ENCODE results near the gene CHCHD1. TPM values are rescaled to one million over a fixed set of nuclear protein-coding genes. Genes with fewer than 3 reads are reported as not detected.

The CHCHD1 gene
- total RNA-seq, 2 experiments from 2014 or later: 23.0 to 24.8 TPM

GRCh38 chr10:73773152-73773879, 8.5 kb upstream of the CHCHD1 start:
- ATAC-seq (ENCODE audit: low read depth): no peak
- POLR2A ChIA-PET: interaction anchor here (0.6 to 4.1 kb wide), 10 partner anchors 10 to 129 kb away, joined by 3 to 101 read pairs (median 6); partner anchors contain the start of genes CAMK2G, CHCHD1, SEC24C and ZSWIM8
- Mint-ChIP-seq H3K4me1 (peaks cover 51% of the 10 kb centered on the region), H3K27me3 (no peaks in the 10 kb centered on the region), H3K36me3 (peaks cover 56% of the 10 kb centered on the region), H3K27ac (peak overlapping the region; percentile 95), H3K4me3 (peak overlapping the region; percentile 91), H3K9me3 (no peaks in the 10 kb centered on the region)
- DNase-seq: no peak

- H3K4me1 Mint-ChIP-seq: peaks cover 45% of the 10 kb centered on the region
- H3K36me3 Mint-ChIP-seq: peaks cover 51% of the 10 kb centered on the region
Measured at GRCh38 chr10:73774637-73775036, 7.2 kb upstream of the CHCHD1 start.

GRCh38 chr10:73779018-73779417, 2.8 kb upstream of the CHCHD1 start:
- peaks cover 30% of the 10 kb centered on the region for H3K36me3 Mint-ChIP-seq
- ATAC-seq (ENCODE audit: low read depth) (no peak), DNase-seq (no peak)
- H3K4me3 Mint-ChIP-seq: no peak overlapping the region
- no peak overlapping the region for H3K27ac Mint-ChIP-seq
- no peaks in the 10 kb centered on the region for H3K27me3 Mint-ChIP-seq
- H3K9me3 Mint-ChIP-seq: no peaks in the 10 kb centered on the region
- peaks cover 47% of the 10 kb centered on the region for H3K4me1 Mint-ChIP-seq
- POLR2A ChIA-PET: interaction anchor here (0.7 kb wide), 1 partner anchor 28 kb away, joined by 3 read pairs; no protein-coding TSS in a partner anchor

More at GRCh38 chr10:73774637-73775036, 7.2 kb upstream of the CHCHD1 start:
- peak overlapping the region; percentile 91 for H3K4me3 Mint-ChIP-seq
- ATAC-seq (ENCODE audit: low read depth) (no peak), DNase-seq (no peak)
- H3K27me3 Mint-ChIP-seq: no peaks in the 10 kb centered on the region
- H3K9me3 Mint-ChIP-seq: no peaks in the 10 kb centered on the region
- peak overlapping the region; percentile 79 for H3K27ac Mint-ChIP-seq
- POLR2A ChIA-PET: interaction anchor here (4.1 kb wide), 1 partner anchor 9 kb away, joined by 101 read pairs; the partner anchor contains the start of genes CHCHD1 and ZSWIM8

GRCh38 chr10:73779539-73780197, 2.2 kb upstream of the CHCHD1 start:
- DNase-seq (no peak), ATAC-seq (ENCODE audit: low read depth) (no peak)
- Mint-ChIP-seq H3K9me3 (no peaks in the 10 kb centered on the region), H3K36me3 (peaks cover 25% of the 10 kb centered on the region), H3K27me3 (no peaks in the 10 kb centered on the region), H3K4me1 (peaks cover 42% of the 10 kb centered on the region), H3K4me3 (peak overlapping the region; percentile 21), H3K27ac (peak overlapping the region; percentile 17)
- POLR2A ChIA-PET: interaction anchor here (0.7 to 7.3 kb wide), 2 partner anchors 7 to 28 kb away, joined by 3 to 101 read pairs; a partner anchor contains a TSS

GRCh38 chr10:73780301-73780700, 1.5 kb upstream of the CHCHD1 start:
- peak overlapping the region; percentile 99 for H3K27ac Mint-ChIP-seq
- H3K4me3 Mint-ChIP-seq: peak overlapping the region; percentile 98
- ATAC-seq (ENCODE audit: low read depth) (no peak), DNase-seq (no peak)
- no peaks in the 10 kb centered on the region for H3K27me3 Mint-ChIP-seq
- no peaks in the 10 kb centered on the region for H3K9me3 Mint-ChIP-seq
- peaks cover 20% of the 10 kb centered on the region for H3K36me3 Mint-ChIP-seq
- peaks cover 42% of the 10 kb centered on the region for H3K4me1 Mint-ChIP-seq
- POLR2A ChIA-PET: interaction anchor here (1.6 to 7.3 kb wide), 3 partner anchors 8 to 533 kb away, joined by 5 to 101 read pairs (median 16); partner anchors contain the start of gene DNAJC9

- POLR2A ChIA-PET: interaction anchor here (0.9 to 7.3 kb wide), 10 partner anchors 9 to 685 kb away, joined by 3 to 101 read pairs (median 5); partner anchors contain the start of genes DNAJC9 and SEC24C
- DNase-seq: no peak
Measured at GRCh38 chr10:73780966-73781365, 882 bp upstream of the CHCHD1 start.

GRCh38 chr10:73781548-73781878, 335 bp upstream of the CHCHD1 start:
- ATAC-seq (ENCODE audit: low read depth): no peak
- Mint-ChIP-seq H3K27me3 (no peaks in the 10 kb centered on the region), H3K4me3 (peak overlapping the region; percentile 98)

More at GRCh38 chr10:73780966-73781365, 882 bp upstream of the CHCHD1 start:
- Mint-ChIP-seq H3K4me1 (peaks cover 36% of the 10 kb centered on the region), H3K36me3 (peaks cover 14% of the 10 kb centered on the region), H3K27ac (peak overlapping the region; percentile 99), H3K9me3 (no peaks in the 10 kb centered on the region), H3K27me3 (no peaks in the 10 kb centered on the region), H3K4me3 (peak overlapping the region; percentile 98)
- ATAC-seq (ENCODE audit: low read depth): no peak

GRCh38 chr10:73782749-73783085, 869 bp downstream of the CHCHD1 start:
- peak overlapping the region; percentile 98 for H3K4me3 Mint-ChIP-seq
- DNase-seq (no peak), ATAC-seq (ENCODE audit: low read depth) (no peak)
- H3K36me3 Mint-ChIP-seq: peaks cover 7% of the 10 kb centered on the region
- H3K27me3 Mint-ChIP-seq: no peaks in the 10 kb centered on the region
- POLR2A ChIA-PET: interaction anchor here (0.6 to 7.3 kb wide), 5 partner anchors 10 to 287 kb away, joined by 3 to 101 read pairs (median 7); partner anchors contain the start of gene SEC24C
- H3K4me1 Mint-ChIP-seq: peaks cover 41% of the 10 kb centered on the region
- H3K27ac Mint-ChIP-seq: peak overlapping the region; percentile 99
- no peaks in the 10 kb centered on the region for H3K9me3 Mint-ChIP-seq

More at GRCh38 chr10:73781548-73781878, 335 bp upstream of the CHCHD1 start:
- POLR2A ChIA-PET: interaction anchor here (0.7 to 7.3 kb wide), 15 partner anchors 9 to 686 kb away, joined by 3 to 101 read pairs (median 5); partner anchors contain the start of genes DNAJC9, PPP3CB and SEC24C
- H3K4me1 Mint-ChIP-seq: peaks cover 40% of the 10 kb centered on the region
- H3K27ac Mint-ChIP-seq: peak overlapping the region; percentile 99
- peaks cover 16% of the 10 kb centered on the region for H3K36me3 Mint-ChIP-seq
- no peak for DNase-seq
- no peaks in the 10 kb centered on the region for H3K9me3 Mint-ChIP-seq

GRCh38 chr10:73785211-73785720, 3.4 kb downstream of the CHCHD1 start, which contains the start of gene ZSWIM8:
Gene ZSWIM8 (plus strand): TSS chr10:73785606. CDS start chr10:73785879, 273 bp downstream.
- H3K4me1 Mint-ChIP-seq: peaks cover 36% of the 10 kb centered on the region
- H3K27me3 Mint-ChIP-seq: no peaks in the 10 kb centered on the region
- peak within 1 kb of the TSS; percentile 95 for H3K4me3 Mint-ChIP-seq
- DNase-seq (peak; percentile 86), ATAC-seq (ENCODE audit: low read depth) (peak; percentile 82)
- no peaks in the 10 kb centered on the region for H3K9me3 Mint-ChIP-seq
- peaks cover 4% of the 10 kb centered on the region for H3K36me3 Mint-ChIP-seq
- POLR2A ChIA-PET: interaction anchor here (1.5 to 7.3 kb wide), 5 partner anchors 12 to 25 kb away, joined by 4 to 101 read pairs (median 19); a partner anchor contains a TSS
- H3K27ac Mint-ChIP-seq: peak within 1 kb of the TSS; percentile 92

GRCh38 chr10:73785721-73786511, 4.1 kb downstream of the CHCHD1 start:
- H3K36me3 Mint-ChIP-seq: peaks cover 4% of the 10 kb centered on the region
- DNase-seq: peak; percentile 71
- POLR2A ChIA-PET: interaction anchor here (0.6 to 7.3 kb wide), 7 partner anchors 11 to 626 kb away, joined by 3 to 101 read pairs (median 5); a partner anchor contains a TSS
- H3K9me3 Mint-ChIP-seq: no peaks in the 10 kb centered on the region
- peak overlapping the region; percentile 95 for H3K4me3 Mint-ChIP-seq
- ATAC-seq (ENCODE audit: low read depth): peak; percentile 6
- H3K4me1 Mint-ChIP-seq: peaks cover 32% of the 10 kb centered on the region
- peak overlapping the region; percentile 92 for H3K27ac Mint-ChIP-seq
- no peaks in the 10 kb centered on the region for H3K27me3 Mint-ChIP-seq

- Mint-ChIP-seq H3K4me1 (peaks cover 29% of the 10 kb centered on the region), H3K4me3 (peak overlapping the region; percentile 95), H3K36me3 (peaks cover 6% of the 10 kb centered on the region), H3K27ac (peak overlapping the region; percentile 90), H3K27me3 (no peaks in the 10 kb centered on the region), H3K9me3 (no peaks in the 10 kb centered on the region)
- ATAC-seq (ENCODE audit: low read depth) (no peak), DNase-seq (no peak)
- POLR2A ChIA-PET: interaction anchor here (1.0 to 7.3 kb wide), 6 partner anchors 10 to 27 kb away, joined by 3 to 101 read pairs (median 12); a partner anchor contains a TSS
Measured at GRCh38 chr10:73786512-73786885, 4.7 kb downstream of the CHCHD1 start.

Measured in activated naive CD8-positive, alpha-beta T cell treated with anti-CD3 and anti-CD28 coated beads, Interleukin-2, amount 10 ng/mL, durations not matched to agents 7 days and 5 days (primary cell).